Nephron (organoid): ENCODE results near the gene GASK1B.
A peak's percentile ranks its signal among the peaks of the same experiment; 100 is the strongest.

Experiments
- H3K27ac Mint-ChIP-seq, 3 experiments: 2 replicates each; pipeline ENCODE4 v1.8.0; 2020; ENCODE audit warnings: mixed read lengths in 3 of 3, mild to moderate bottlenecking in 2 of 3, moderate library complexity in 1 of 3
- H3K27me3 Mint-ChIP-seq: 2 replicates; pipeline ENCODE4 v1.8.0; 2021; ENCODE audit warnings: low read depth, mild to moderate bottlenecking, moderate library complexity, mixed read lengths
- H3K36me3 Mint-ChIP-seq: 2 replicates; pipeline ENCODE4 v1.8.0; 2020; ENCODE audit warnings: low read depth, mixed read lengths
- H3K4me1 Mint-ChIP-seq: 2 replicates; pipeline ENCODE4 v1.8.0; 2020; ENCODE audit warnings: mixed read lengths
- H3K4me3 Mint-ChIP-seq, 3 experiments: 2 replicates each; pipeline ENCODE4 v1.8.0; 2020; ENCODE audit warnings: mild to moderate bottlenecking in 3 of 3, mixed read lengths in 3 of 3, moderate library complexity in 2 of 3
- H3K9me3 Mint-ChIP-seq: 2 replicates; pipeline ENCODE4 v1.8.0; 2020; ENCODE audit warnings: mixed read lengths
- CTCF ChIP-seq, 3 experiments: fragments of 200-600 bp; sonication (generic); IDR thresholded peaks; one replicate each; pipeline ENCODE4 v1.5.0; 2021; ENCODE audit warnings: antibody characterized with exemption in 3 of 3; ENCODE audit not compliant: unreplicated experiment in 3 of 3

GASK1B gene

GRCh38 chr4:158163941-158164767 lies 8.7 kb downstream of the GASK1B start:
- peak overlapping the region; percentile 78 to 94 (median 78) for H3K27ac Mint-ChIP-seq
- peaks cover 13% of the 10 kb centered on the region for H3K36me3 Mint-ChIP-seq
- H3K27me3 Mint-ChIP-seq, result no peaks in the 10 kb centered on the region
- peak overlapping the region; percentile 46 to 96 (median 71) for H3K4me3 Mint-ChIP-seq
- peaks cover 57% of the 10 kb centered on the region for H3K4me1 Mint-ChIP-seq
- no peaks in the 10 kb centered on the region for H3K9me3 Mint-ChIP-seq
- TF ChIP-seq CTCF (IDR thresholded peaks at IDR 0.05; ENCODE audit: unreplicated experiment in 3 of 3), result no peak

GRCh38 chr4:158162631-158163030 lies 10.2 kb downstream of the GASK1B start:
- Mint-ChIP-seq H3K27ac (peak overlapping the region in 2 of 3 experiments; percentile 8 to 35), H3K4me1 (peaks cover 65% of the 10 kb centered on the region), H3K36me3 (peaks cover 13% of the 10 kb centered on the region), H3K27me3 (no peaks in the 10 kb centered on the region), H3K4me3 (peak overlapping the region in 1 of 3 experiments; percentile 27), H3K9me3 (no peaks in the 10 kb centered on the region)
- TF ChIP-seq CTCF (IDR thresholded peaks at IDR 0.05; ENCODE audit: unreplicated experiment in 3 of 3), result no peak

- TF ChIP-seq CTCF (IDR thresholded peaks at IDR 0.05; ENCODE audit: unreplicated experiment in 3 of 3), result no peak
- Mint-ChIP-seq H3K4me1 (peaks cover 60% of the 10 kb centered on the region), H3K36me3 (peaks cover 14% of the 10 kb centered on the region), H3K27me3 (no peaks in the 10 kb centered on the region), H3K27ac (peak overlapping the region; percentile 35 to 68 (median 48)), H3K4me3 (peak overlapping the region in 2 of 3 experiments; percentile 4 to 33), H3K9me3 (no peaks in the 10 kb centered on the region)
Measured at GRCh38 chr4:158161551-158162354, 11.1 kb downstream of the GASK1B start.

- no peak for TF ChIP-seq CTCF (IDR thresholded peaks at IDR 0.05; ENCODE audit: unreplicated experiment in 3 of 3)
- Mint-ChIP-seq H3K27me3 (no peaks in the 10 kb centered on the region), H3K36me3 (peaks cover 14% of the 10 kb centered on the region), H3K4me3 (no peak overlapping the region), H3K4me1 (peaks cover 48% of the 10 kb centered on the region), H3K9me3 (no peaks in the 10 kb centered on the region), H3K27ac (peak overlapping the region; percentile 50 to 90 (median 68))
Measured at GRCh38 chr4:158159718-158160094, 13.1 kb downstream of the GASK1B start.

- Mint-ChIP-seq H3K9me3 (no peaks in the 10 kb centered on the region), H3K36me3 (peaks cover 19% of the 10 kb centered on the region), H3K27me3 (no peaks in the 10 kb centered on the region), H3K4me1 (peaks cover 45% of the 10 kb centered on the region), H3K27ac (peak overlapping the region; percentile 50 to 90 (median 68)), H3K4me3 (peak overlapping the region in 1 of 3 experiments; percentile 36)
- TF ChIP-seq CTCF (IDR thresholded peaks at IDR 0.05; ENCODE audit: unreplicated experiment in 3 of 3), result no peak
Measured at GRCh38 chr4:158159054-158159717, 13.6 kb downstream of the GASK1B start.
